Islet precursor cell (in vitro differentiated cells): ENCODE measurements around the gene FSIP1.

Experiments used
- DNase-seq: peaks from one replicate; pipeline ENCODE4 v3.0.0-alpha.2; 2018

The FSIP1 gene

DNA sequence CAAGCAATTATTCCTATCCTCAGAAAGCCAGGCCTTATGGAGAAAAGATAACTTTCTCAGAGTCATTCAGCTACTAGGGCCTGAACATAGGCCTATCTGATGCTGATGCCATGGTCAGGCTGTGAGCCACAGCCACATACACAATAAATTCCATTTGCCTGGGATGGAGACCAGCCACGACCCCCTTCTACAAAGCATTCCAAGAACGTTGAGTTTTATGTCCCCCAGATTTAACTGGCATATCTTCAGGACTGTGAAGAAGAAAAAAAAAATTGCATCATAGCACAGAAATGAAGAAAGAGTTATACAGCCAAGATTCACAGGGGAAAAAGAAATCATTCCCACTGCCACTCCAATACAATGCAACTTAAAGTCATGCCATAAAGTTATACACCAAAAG, 101.8 kb downstream of the FSIP1 start:
- DNase-seq, result no peak

DNA sequence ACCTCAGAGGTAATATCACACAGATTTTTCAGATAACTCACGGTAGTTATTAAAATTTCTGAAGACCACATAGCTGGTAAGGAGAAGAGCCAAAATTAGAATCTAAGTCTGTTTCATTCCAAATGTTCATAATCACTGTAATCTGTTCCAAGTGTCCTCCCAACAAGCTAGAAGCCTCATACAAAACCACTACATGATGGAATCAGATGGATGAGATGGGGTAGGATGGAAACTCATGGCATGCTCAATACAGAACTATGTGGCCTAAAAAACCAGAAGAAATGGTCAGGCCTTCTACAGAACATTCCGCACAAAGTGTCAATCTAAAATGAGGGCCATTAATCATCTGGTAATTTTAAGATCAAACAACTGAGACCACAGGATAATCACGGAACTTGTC, 110.0 kb downstream of the FSIP1 start:
- no peak for DNase-seq

DNA sequence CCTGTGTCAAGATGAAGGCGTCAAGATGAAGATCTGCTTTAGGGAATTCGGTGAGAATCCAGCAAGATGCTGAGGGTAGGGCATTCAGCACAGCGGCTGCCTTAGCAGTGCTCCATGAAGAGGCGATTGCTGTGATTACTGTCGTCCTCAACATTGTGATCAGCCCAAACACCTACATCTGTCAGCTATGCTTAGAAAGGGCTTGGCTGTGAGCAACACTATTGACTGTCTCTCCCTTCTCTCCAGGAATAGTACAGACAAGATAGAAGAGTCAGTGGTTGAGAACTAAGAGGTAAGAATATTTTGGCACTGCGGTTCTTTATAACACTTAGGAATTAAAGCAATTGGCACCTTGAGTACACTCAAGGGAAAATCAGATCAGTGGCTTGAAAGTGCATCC, 110.5 kb downstream of the FSIP1 start:
- DNase-seq, result no peak

DNA sequence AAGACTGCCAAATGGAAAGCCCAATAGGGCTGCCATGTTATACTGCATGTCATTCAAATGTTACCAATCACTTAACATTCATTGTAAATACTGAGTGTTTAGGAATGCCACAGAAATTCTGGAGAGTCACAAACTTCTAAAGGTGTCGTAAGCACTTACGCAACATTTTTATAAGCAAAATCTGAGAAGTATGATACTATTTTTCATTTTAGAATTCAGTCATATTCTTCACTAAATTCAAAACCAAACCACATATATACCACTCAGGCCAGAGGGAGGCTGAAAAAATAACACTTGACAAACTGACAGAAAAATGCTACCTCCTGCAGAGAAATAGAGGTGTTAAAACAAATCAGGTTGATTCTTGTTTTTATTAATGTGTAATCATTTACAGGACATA, 112.0 kb downstream of the FSIP1 start:
- no peak for DNase-seq

DNA sequence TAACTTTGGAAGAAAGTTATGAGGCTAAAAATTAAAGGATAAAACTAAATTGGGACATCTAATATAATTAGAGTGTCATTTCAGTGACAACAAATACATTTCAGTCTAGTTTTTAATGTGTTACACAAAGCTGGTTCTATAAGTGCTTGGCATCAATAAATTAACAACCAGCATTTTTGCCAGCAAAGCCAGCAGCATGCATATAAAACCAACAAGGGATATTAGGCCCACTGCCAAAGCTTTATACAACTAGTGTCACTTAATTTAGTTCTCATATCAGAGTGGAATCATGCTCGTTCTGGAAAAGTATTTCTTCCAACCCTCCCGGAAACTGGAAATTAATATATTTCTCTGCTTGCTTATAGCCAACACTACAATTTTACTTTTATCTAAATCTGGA, 113.0 kb downstream of the FSIP1 start:
- DNase-seq, result no peak

DNA sequence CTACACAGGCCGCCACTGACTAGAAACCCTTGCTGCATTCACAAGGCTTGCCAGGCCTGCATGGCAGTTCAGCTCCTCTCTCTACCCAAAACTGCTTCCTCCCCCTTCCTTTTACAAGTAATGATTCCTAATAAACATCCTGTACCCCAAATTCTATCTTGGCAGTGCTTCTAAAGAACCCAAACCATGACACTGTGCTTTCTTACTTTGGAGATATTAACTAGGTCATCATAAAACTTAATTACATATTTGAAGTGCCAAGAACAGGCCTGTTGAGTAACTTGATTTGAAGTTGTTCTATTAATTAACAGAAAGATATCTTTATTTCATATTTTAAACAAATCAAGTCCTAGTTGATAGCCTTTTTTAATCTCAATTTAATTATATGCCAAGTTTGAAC, 113.4 kb downstream of the FSIP1 start:
- no peak for DNase-seq

DNA sequence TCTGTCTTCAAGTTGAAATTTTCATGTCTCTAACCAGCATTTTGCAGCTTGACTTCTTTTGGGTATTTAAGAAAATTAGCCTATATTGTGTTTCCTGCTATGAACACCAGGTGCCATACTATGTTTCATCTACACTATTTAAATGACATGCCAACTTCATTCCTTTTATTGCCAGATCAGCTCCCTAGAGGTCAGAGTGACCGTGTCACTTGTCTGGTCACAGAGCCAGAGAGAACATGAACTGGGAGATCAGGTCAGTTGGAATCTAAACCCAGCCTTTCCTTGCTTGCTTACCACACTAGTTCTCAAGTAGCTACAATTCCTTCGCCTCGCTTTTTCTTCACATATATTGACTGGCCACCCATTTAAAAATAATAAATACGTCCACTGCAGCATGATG, 114.2 kb downstream of the FSIP1 start:
- no peak for DNase-seq

DNA sequence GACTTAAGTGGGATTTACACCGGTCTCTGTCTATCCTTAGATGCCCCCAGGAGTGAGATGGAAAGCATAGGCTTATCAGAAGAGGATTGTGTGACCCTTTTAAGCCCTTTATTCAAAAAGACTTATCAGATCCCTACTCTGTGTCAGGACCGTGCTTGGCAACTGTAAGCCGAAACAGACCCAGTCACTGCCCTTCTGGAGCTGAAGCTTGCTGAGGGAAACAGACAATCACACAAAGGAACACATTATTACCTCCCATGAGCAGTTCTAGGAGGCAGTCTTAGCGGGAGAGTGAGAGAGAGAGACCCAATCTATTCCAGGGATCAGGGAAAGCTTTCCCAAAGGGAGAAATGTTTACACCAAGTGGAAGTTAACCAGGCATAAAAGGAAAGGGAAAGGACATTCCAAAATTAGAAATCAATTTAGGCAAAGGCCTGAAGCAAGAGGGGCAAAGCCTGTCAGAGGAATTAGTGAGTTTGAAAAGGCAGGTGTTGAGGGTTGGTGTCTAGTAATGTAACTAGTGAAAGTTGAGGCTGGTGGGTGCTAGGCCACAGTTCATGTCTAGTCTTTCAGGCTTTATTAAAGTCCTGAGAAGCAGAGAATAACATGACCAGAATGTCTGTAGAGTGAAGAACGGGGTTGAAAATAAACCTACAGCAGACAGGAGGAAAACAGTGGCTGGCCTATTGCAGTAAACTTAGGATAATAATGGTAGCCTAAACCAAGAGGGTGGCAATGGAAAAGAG, 115.1 kb downstream of the FSIP1 start:
- peak; percentile 73 for DNase-seq

DNA sequence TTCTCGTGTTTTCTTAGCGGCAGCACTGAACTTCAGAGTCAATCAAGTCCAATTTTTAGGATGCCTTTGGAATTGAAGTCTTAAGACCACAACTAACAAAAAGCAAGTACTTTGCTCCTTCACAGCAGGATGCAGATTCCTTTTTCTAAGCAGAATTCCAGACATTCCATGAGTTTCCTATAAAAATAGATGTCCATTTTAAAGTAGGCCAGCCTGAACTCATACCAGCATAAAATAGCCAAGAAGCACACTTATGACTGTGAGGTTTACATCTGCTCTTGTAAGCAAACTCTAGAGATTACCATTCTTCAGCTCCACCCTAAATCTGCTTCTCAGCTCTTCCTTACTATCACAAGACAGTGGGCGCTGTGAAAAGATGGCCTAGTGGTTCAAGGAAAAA, 116.0 kb downstream of the FSIP1 start:
- DNase-seq, result no peak

DNA sequence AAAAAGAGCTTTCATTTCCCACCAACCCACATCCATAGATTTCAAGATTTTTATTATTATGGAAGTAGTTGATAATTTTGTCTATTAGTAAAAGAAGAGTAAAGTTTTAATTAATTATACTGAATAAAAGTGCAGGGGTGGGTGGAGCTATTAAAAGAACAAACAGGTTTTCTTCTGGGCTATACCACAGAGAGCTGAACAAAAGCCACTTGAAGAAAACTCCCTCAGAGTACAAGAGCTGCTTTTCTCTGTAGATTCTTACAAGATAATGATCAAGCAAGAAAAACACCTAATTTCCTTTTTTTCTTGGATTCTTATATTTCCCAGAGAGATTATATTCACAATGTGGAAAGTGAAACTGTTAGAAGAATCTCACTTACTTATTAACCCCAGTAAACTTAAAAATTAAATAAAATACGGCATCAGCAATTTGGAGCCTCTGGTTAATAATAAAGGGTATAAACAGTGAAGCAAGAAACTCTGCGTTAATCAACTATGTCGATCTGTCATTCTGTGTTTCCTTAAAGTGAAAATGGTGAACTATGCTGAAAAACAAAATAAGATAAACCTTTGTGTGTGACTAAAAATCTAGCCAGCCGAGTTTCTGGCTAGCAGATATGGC, 116.9 kb downstream of the FSIP1 start:
- DNase-seq, result no peak

DNA sequence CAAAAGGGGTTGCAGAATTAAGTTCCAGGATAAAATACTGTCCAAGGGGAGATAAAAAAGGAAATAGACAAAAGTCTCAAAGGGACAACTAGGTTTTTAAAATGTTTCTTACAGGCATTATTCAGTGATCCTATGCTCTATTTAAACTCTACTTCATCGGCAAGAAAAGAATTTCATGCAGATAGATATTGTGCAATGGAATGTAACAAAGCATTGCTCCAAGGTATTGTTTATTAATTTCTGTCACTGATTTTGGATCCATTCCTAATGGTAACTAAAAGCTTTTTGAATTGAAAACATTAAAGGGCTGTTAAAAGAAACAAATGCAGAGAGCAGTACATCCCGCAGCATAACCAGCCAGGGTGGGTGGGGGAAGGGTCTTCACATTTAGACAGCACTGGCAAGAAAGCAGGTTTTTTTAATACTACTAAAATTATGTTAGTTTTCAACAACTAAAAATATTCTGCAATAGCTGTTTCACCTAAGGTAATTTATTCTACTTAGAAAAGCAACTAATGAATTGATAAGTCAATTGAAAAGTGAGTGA, 118.9 kb downstream of the FSIP1 start:
- no peak for DNase-seq

DNA sequence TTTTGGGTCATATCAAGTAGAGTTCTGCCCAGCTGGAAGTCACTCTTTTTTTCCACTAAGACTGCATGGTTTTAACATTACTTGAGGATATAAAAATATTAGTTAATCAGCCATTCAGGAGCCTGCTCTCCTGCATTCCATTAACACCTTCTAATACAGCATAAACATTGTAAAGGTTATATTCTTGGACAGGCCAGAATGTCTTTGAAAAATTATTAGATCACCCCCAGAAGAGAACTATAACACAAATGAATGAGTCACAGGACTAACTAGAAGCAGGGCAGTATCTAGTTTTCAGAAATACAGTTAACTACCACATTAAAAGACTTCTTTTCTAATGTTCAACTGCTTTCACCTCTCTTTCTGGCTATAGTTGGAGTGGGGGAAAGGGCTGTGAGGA, 120.9 kb downstream of the FSIP1 start:
- no peak for DNase-seq

DNA sequence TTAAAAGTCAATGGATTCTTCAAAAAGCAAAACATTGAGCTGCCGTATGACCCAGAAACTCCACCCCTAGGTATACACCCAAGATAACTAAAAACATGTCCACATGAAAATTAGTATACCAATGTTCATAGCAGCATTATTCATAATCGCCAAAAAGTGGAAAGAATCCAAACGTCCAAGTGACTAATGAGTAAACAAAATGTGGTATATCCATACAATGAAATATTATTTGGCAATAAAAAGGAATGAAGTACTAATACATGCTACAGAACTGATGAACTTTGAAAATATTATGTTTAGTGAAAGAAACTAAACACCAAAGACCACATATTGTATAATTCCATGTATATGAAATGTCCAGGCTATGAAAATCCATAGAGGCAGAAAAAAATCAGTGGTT, 123.9 kb downstream of the FSIP1 start:
- DNase-seq, result no peak

DNA sequence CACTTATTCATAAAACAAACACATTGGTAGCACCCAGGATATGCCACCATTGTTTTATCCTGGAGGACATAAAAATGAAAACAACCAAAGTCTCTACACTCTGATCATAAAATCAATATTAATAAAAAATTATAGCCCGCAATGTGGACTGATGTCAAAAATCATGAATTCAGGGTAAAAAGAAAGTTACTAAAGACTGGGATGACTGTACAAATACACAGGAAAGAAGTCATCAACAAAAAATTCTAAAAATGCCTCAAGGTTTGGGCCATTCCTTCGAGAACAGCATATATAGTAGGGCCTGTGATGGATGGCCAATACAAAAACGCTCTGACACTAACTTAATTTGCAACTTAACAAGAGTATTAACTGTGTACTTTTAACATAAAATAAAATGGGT, 125.0 kb downstream of the FSIP1 start:
- DNase-seq, result no peak

DNA sequence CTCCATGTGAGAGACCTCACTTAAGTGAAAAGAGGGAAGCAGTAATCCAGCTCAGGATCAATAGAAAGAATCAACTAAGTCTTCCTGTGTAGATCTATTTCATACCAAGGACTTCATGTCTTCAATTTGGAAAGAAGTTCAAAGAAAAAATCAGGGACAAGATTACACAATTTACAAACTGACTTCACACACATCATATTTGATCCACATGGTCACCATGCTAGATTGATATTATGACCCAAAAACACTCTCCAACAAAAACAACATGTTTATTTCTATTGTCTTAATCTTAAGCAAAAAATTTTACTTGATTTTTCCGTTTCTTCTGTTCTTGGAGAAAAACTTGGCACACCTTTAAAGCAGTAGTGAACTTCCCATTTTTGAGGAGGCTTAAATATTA, 125.5 kb downstream of the FSIP1 start:
- no peak for DNase-seq

DNA sequence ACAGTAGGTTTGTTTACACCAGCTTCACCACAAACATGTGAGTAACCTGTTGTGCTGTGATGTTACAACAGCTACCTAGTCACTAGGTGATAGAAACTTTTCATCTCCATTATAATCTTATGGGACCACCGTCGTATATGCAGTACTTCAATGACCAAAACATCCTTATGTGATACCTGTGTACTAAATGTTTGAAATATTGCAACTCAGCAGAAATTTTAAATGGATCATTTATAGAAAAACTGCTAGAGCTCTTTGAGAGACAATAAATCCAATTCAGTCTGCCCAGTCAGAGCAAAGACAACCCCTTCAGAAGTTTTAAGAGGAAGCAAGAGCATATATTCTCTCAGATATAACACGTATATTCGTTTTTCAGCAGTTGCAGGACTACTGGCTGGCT, 128.3 kb downstream of the FSIP1 start:
- DNase-seq, result no peak

DNA sequence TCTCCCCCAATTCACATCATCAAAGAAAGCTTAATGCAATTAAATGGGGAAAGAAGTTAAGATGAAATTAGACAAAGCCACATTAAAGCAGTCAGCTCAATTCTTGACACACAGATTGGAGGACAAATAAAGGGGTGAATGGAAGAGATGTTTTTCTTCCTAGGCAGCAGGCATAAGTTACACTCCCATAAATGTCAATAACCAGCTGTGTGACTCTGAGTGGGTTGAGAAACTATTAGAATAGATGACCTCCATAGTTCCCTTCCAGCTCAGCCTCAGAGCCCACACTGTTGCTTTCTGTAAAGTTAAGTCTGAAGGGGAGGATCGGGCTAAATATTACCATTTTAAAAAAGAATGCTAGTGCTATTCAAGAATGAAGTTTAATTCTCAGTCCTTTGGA, 130.8 kb downstream of the FSIP1 start:
- no peak for DNase-seq

DNA sequence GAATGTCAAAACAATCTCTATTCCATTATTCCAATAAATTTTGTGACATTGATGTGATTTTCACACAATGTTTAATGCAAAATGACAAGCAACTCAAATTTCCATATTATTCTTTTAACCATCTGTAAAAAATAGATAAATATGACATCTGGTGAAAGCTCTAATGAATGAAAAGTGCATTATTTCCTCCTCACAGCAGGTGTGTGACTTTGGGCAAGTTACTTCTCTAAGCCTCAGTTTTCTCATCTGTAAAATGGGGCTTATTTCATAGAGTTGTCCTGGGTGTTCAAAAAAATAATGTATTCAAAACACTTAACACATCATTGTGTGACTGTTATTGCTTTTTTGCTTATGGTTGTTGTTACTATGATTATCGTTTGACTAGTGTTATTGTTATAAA, 131.3 kb downstream of the FSIP1 start:
- no peak for DNase-seq

DNA sequence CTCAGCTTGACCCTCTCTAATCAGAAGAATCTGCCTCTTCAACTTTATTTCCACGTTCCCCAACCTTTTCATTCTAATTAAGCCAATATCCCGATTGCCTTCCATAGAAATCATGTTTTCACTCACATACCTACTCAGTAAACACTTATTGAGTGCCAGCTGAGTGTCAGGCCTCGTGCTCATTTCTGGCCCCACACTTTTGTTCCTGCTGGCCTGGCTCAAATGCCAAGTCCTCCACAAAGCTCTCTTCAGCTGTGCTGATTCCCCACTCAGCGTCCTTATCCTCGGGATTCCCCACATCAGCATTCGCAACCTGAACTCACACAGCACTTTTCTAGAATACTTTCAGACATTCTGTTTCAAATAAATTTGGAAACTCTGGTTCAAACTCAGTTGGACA, 132.9 kb downstream of the FSIP1 start:
- no peak for DNase-seq

DNA sequence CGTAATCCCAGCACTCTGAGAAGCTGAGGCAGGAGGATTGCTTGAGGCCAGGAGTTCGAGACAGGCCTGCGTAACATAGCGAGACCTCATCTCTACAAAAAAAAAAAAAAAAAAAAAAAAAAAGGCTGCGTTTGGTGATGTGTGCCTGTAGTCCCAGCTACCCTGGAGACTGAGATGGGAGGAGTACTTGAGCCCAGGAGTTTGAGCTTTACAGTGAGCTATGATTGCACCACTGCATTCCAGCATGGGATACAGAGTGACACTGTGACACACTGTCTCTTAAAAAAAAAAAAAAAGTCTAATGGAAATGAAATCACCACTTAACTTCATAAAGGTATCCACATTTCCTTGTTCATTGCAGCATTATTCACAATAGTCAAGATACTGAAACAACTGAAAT, 136.2 kb downstream of the FSIP1 start:
- no peak for DNase-seq

DNA sequence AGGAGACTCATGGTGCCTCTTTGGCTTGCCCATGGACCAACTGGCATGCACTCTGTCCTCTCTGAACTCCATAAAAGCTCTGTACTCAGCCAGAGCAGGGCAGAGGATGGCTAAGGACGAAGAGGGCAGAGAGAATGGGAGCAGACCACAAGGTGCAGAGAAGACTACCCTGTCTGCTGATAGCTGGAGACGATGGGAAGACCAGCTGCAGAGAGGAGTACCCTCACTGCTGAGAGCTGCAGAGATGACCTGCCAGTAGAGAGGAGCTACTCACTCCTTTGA, 136.7 kb downstream of the FSIP1 start:
- DNase-seq, result no peak

DNA sequence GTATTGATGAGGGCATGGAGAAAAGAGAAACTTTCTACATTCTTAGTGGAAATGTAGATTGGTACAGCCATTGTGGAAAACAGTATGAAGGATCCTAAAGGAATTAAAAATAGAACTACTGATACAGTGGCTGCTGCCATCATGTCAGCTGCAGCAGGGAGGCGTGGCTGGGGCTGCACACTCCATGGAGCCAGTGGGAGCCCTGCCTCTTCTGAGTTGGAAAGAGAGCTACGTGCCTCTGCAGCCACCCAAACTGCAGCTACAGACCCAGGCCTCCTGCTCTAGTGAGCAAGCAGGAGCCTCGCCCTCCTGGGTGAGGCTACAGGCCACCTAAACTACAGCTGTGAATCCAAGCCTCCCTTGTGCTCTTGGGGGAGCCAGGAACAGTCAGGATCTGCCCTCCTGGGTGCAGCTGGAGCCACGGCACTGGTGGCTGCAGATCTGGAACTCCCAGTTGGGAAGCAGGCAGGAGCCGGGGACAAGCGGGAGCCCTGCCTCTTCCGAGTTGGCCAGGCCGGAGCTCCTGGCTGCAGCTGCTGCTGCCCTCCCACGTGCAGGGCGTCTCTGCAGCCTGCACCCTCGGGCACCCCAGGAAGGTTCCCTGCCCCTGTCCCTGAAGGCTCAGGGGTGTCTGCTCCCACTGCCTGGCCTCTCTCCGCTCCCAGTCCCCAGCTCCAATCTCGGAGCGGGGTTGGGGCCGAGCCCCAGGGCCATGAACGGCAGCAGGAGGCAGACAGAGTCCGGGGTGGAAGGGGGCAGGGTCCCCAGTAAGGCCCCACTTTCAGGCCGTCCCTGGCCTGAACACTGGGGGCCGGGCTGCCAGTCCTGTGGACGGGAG, 137.3 kb downstream of the FSIP1 start:
- no peak for DNase-seq

DNA sequence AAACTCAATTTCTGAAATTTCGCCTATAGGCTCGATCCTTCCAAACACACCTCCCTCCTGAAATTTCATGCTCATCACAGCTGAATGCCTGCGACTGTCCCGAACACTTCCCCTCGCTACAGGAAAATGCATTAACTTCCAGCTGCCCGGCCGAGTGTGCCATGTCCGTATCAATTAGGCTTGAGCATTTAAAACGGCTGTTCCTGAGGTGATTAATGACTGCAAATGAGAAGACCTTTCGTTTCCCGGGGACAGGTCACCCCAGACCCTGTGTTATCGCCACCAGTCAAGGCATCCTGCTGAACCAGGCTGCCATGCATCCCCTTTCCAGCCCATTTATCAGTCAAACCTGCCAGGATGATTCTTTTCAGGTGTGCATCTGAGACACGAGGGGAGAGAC, 138.5 kb downstream of the FSIP1 start:
- no peak for DNase-seq

DNA sequence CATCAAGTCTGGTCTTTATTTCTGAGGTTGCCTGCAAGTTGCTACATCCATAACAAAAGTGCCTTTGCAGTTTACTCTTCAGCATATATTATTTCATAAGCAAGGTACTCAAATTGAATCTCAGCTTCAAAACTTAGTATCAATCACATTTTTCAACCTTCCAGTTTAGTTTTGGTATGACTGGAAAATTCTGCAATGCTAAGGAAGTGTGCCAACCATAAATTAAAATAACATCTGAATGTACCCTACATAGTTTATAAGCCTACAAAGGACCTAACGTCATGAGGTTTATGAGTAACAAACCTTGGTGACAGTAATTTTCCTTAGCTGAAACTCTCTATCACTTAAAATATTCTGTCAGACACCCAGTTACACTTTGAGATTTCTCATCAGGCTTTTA, 138.9 kb downstream of the FSIP1 start:
- DNase-seq, result no peak
